Spleen (tissue), 7 donors: ENCODE measurements around the gene FGF18.

Source experiments
- POLR2A ChIP-seq, 3 donors: fragments of 450-650 bp; IDR thresholded peaks; one replicate each; pipeline ENCODE4 v1.5.1; 2017; ENCODE audit warnings: antibody characterized with exemption in 3 of 3, mild to moderate bottlenecking in 1 of 3
- POLR2AphosphoS5 ChIP-seq, 3 donors: sonication (generic); formaldehyde crosslinking; IDR thresholded peaks; one replicate each; pipeline ENCODE4 v1.5.1; 2017; ENCODE audit warnings: antibody characterized with exemption in 3 of 3
- TF ChIP-seq, protein P1 (sequence below), 11 experiments: fragments of 200-600 bp in 7 of 11; fragments of 450-650 bp in 4 of 11; sonication (generic) in 4 of 11; IDR thresholded peaks in 8 of 11; conservative IDR thresholded peaks in 3 of 11; 1 replicate in 7 of 11; 2 replicates in 4 of 11; pipeline versions ENCODE4 v1.4.0 to v1.8.0; 2016 to 2021; ENCODE audit warnings: antibody characterized with exemption in 11 of 11, inconsistent platforms in 4 of 11, mild to moderate bottlenecking in 1 of 11
- donor health status: DM: no; HTN: no; CAD: no; lungs with moderate emphysema.
- donor health status: DM: no; HTN: no; CAD: no.
- donor health status: DM: no; HTN: no; CAD: no.

DNA sequence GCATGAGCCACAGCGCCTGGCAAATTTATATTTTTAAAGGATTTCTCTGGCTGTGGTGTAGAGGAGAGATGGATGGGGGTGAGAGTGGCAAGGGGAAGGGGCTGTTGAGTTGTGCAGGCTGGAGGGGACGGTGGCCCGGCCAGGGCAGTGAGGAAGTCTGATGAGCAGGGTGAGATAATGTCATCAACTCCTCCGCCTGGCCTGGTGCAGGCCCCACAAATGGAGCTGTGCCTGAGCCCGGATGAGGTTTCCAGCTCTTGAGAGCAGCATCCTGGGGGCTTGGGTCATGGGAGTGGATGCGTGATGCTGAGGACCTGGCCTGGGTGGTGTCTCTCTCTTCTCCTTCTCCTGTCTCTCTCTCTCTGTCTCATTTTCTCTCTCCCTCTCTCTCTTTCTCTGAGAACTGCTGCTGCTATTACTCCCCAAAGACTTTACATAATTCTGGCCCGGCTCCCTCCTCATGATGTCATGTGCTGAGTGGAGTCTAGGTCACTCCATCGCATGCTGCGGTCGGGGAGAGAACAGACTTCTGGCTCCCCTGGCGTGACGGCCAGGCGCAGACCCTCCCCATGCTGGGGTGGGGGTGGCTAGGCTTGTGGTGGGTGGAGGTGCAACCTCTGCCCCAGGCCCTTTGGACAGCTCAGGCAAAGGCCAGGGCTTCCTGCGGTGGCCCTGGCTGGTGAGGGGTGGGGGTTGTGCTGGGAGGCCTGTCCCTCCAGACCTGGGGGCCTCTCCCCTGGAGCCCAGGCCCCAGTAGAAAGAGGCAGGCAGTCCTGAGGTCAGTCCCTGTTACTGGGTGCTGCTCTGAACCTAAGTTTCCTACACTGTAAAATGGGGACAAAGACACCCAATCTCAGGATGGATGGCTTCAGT lies 26.4 kb downstream of the FGF18 start:
- no peak for TF ChIP-seq POLR2A (IDR thresholded peaks at IDR 0.05)
- TF ChIP-seq, protein P1, sequence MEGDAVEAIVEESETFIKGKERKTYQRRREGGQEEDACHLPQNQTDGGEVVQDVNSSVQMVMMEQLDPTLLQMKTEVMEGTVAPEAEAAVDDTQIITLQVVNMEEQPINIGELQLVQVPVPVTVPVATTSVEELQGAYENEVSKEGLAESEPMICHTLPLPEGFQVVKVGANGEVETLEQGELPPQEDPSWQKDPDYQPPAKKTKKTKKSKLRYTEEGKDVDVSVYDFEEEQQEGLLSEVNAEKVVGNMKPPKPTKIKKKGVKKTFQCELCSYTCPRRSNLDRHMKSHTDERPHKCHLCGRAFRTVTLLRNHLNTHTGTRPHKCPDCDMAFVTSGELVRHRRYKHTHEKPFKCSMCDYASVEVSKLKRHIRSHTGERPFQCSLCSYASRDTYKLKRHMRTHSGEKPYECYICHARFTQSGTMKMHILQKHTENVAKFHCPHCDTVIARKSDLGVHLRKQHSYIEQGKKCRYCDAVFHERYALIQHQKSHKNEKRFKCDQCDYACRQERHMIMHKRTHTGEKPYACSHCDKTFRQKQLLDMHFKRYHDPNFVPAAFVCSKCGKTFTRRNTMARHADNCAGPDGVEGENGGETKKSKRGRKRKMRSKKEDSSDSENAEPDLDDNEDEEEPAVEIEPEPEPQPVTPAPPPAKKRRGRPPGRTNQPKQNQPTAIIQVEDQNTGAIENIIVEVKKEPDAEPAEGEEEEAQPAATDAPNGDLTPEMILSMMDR (IDR thresholded peaks at IDR 0.05 in 8 of 11, conservative IDR thresholded peaks at IDR 0.05 in 3 of 11) = no peak
- no peak for TF ChIP-seq POLR2AphosphoS5 (IDR thresholded peaks at IDR 0.05)
